H9 (cell line): ENCODE data around the gene METTL22. TPM values are rescaled to one million over a fixed set of nuclear protein-coding genes. Genes with fewer than 3 reads are reported as not detected.

Experiments used
- DNase-seq: peaks from one replicate; pipeline ENCODE4 v3.0.0-alpha.2; 2017
- H2AFZ ChIP-seq: one replicate; pipeline ENCODE4 v1.6.1; 2013; ENCODE audit warnings: mild to moderate bottlenecking, low read length, control low read depth, moderate library complexity
- H2AK5ac ChIP-seq: 2 replicates; pipeline ENCODE4 v1.6.1; 2013; ENCODE audit warnings: low read length, control low read depth, mixed read lengths; ENCODE audit not compliant: insufficient read length
- H2BK120ac ChIP-seq: one replicate; pipeline ENCODE4 v1.6.1; 2013; ENCODE audit warnings: low read depth, mild to moderate bottlenecking, low read length, control low read depth, inconsistent platforms; ENCODE audit not compliant: poor library complexity, severe bottlenecking
- H2BK12ac ChIP-seq: 2 replicates; pipeline ENCODE4 v1.6.1; 2013; ENCODE audit warnings: low read length, control low read depth, mixed read lengths, low read depth; ENCODE audit not compliant: insufficient read length
- H2BK15ac ChIP-seq: 2 replicates; pipeline ENCODE4 v1.6.1; 2013; ENCODE audit warnings: low read depth, low read length, control low read depth
- H2BK20ac ChIP-seq: one replicate; pipeline ENCODE4 v1.6.1; 2013; ENCODE audit warnings: low read depth, mild to moderate bottlenecking, low read length, control low read depth, inconsistent platforms; ENCODE audit not compliant: poor library complexity, severe bottlenecking
- H2BK5ac ChIP-seq: 2 replicates; pipeline ENCODE4 v1.6.1; 2013; ENCODE audit warnings: low read length, control low read depth, mixed read lengths; ENCODE audit not compliant: insufficient read length
- H3K14ac ChIP-seq: 2 replicates; pipeline ENCODE4 v1.6.1; 2013; ENCODE audit warnings: low read length, control low read depth; ENCODE audit not compliant: insufficient read depth
- H3K18ac ChIP-seq: 2 replicates; pipeline ENCODE4 v1.6.1; 2013; ENCODE audit warnings: low read depth, mild to moderate bottlenecking, mixed read lengths, low read length, control low read depth; ENCODE audit not compliant: insufficient read length
- H3K23ac ChIP-seq: 2 replicates; pipeline ENCODE4 v1.6.1; 2013; ENCODE audit warnings: low read length, control low read depth, mixed read lengths, low read depth; ENCODE audit not compliant: insufficient read length
- H3K23me2 ChIP-seq: 2 replicates; pipeline ENCODE4 v1.6.1; 2013; ENCODE audit warnings: low read depth, mild to moderate bottlenecking, mixed read lengths, low read length, control low read depth; ENCODE audit not compliant: insufficient read length, poor library complexity, severe bottlenecking
- H3K27ac ChIP-seq: 2 replicates; pipeline ENCODE4 v1.5.1; 2013; ENCODE audit warnings: low read length, control low read depth, mixed read lengths, low read depth; ENCODE audit not compliant: insufficient read length
- H3K27me3 ChIP-seq: 2 replicates; pipeline ENCODE4 v1.6.1; 2013; ENCODE audit warnings: low read length, control low read depth, inconsistent platforms; ENCODE audit not compliant: insufficient read depth
- H3K4ac ChIP-seq: 2 replicates; pipeline ENCODE4 v1.6.1; 2013; ENCODE audit warnings: low read depth, mild to moderate bottlenecking, control low read depth, inconsistent platforms, low read length, moderate library complexity
- H3K4me1 ChIP-seq: 2 replicates; pipeline ENCODE4 v1.6.1; 2013; ENCODE audit warnings: low read length, control low read depth, inconsistent platforms; ENCODE audit not compliant: insufficient read depth
- H3K4me2 ChIP-seq: 2 replicates; pipeline ENCODE4 v1.6.1; 2013; ENCODE audit warnings: low read length, control low read depth, mixed read lengths; ENCODE audit not compliant: insufficient read length, insufficient read depth
- H3K56ac ChIP-seq: 2 replicates; pipeline ENCODE4 v1.6.1; 2013; ENCODE audit warnings: low read depth, mild to moderate bottlenecking, mixed read lengths, low read length, control low read depth; ENCODE audit not compliant: insufficient read length
- H3K79me1 ChIP-seq: 2 replicates; pipeline ENCODE4 v1.6.1; 2013; ENCODE audit warnings: low read depth, mild to moderate bottlenecking, moderate library complexity, low read length, control low read depth, inconsistent platforms; ENCODE audit not compliant: insufficient read depth, poor library complexity, severe bottlenecking
- H3K79me2 ChIP-seq: 2 replicates; pipeline ENCODE4 v1.6.1; 2013; ENCODE audit warnings: low read length, control low read depth, inconsistent platforms; ENCODE audit not compliant: insufficient read depth
- H3K9ac ChIP-seq: 2 replicates; pipeline ENCODE4 v1.6.1; 2013; ENCODE audit warnings: low read length, control low read depth, mixed read lengths; ENCODE audit not compliant: insufficient read length; ENCODE audit errors: extremely low read depth
- H3K9me3 ChIP-seq: one replicate; pipeline ENCODE4 v1.6.1; 2013; ENCODE audit warnings: low read depth, low read length, inconsistent platforms; ENCODE audit not compliant: control insufficient read depth
- H3T11ph ChIP-seq: one replicate; pipeline ENCODE4 v1.6.1; 2013; ENCODE audit warnings: mild to moderate bottlenecking, low read length, control low read depth, inconsistent platforms
- H4K20me1 ChIP-seq: one replicate; pipeline ENCODE4 v1.6.1; 2013; ENCODE audit not compliant: control insufficient read depth, insufficient read length, insufficient read depth
- H4K5ac ChIP-seq: 2 replicates; pipeline ENCODE4 v1.6.1; 2013; ENCODE audit warnings: low read depth, mild to moderate bottlenecking, mixed read lengths, low read length, control low read depth; ENCODE audit not compliant: insufficient read length
- H4K8ac ChIP-seq: replicated peaks from 2 replicates; pipeline ENCODE4 v1.6.1; 2013; ENCODE audit warnings: low read length, control low read depth, mixed read lengths, low read depth; ENCODE audit not compliant: insufficient read length
- H4K91ac ChIP-seq: 2 replicates; pipeline ENCODE4 v1.6.1; 2013; ENCODE audit warnings: low read depth, mild to moderate bottlenecking, moderate library complexity, mixed read lengths, low read length, control low read depth; ENCODE audit not compliant: insufficient read length
- H3K27ac Mint-ChIP-seq, 3 experiments: 2 replicates in 2 of 3; 3 replicates in 1 of 3; pipeline ENCODE4 v1.8.0; 2020 to 2021; ENCODE audit warnings: mixed read lengths in 3 of 3, mild to moderate bottlenecking in 1 of 3, moderate library complexity in 1 of 3
- H3K27me3 Mint-ChIP-seq: 2 replicates; pipeline ENCODE4 v1.8.0; 2021; ENCODE audit warnings: low read depth, mild to moderate bottlenecking, moderate library complexity, mixed read lengths
- H3K36me3 Mint-ChIP-seq, 3 experiments: 2 replicates in 2 of 3; 3 replicates in 1 of 3; pipeline ENCODE4 v1.8.0; 2020 to 2021; ENCODE audit warnings: low read depth in 3 of 3, mixed read lengths in 3 of 3; ENCODE audit not compliant: insufficient read depth in 1 of 3
- H3K4me1 Mint-ChIP-seq, 2 experiments: 2 replicates each; pipeline ENCODE4 v1.8.0; 2020; ENCODE audit warnings: mixed read lengths in 2 of 2
- H3K4me3 Mint-ChIP-seq, 2 experiments: 2 replicates in 1 of 2; 3 replicates in 1 of 2; pipeline ENCODE4 v1.8.0; 2020 to 2021; ENCODE audit warnings: mild to moderate bottlenecking in 2 of 2, mixed read lengths in 2 of 2, moderate library complexity in 1 of 2
- H3K9me3 Mint-ChIP-seq, 2 experiments: 2 replicates in 1 of 2; 3 replicates in 1 of 2; pipeline ENCODE4 v1.8.0; 2020; ENCODE audit warnings: mild to moderate bottlenecking in 2 of 2, mixed read lengths in 2 of 2, moderate library complexity in 1 of 2
- CTCF ChIP-seq: fragments of 200-600 bp; sonication (generic); conservative IDR thresholded peaks from 3 replicates; pipeline ENCODE4 v1.8.0; 2021; ENCODE audit warnings: antibody characterized with exemption, mild to moderate bottlenecking
- WGBS: extraction: QIAGEN DNeasy Blood & Tissue Kit; methylation state at CpG from one replicate; pipeline ENCODE4 v1.1.7; 2013; ENCODE audit warnings: missing lambda C conversion rate, low lambda C conversion rate, mixed read lengths; ENCODE audit not compliant: insufficient read length; ENCODE audit errors: extremely low coverage; 5-methylcytosine and 5-hydroxymethylcytosine counted together
- total RNA-seq: library from RNA; stranded (reverse); gene quantifications from 2 replicates; pipeline ENCODE4 v1.2.1, GENCODE V29; 2021

METTL22 gene
- total RNA-seq, 1 experiment from 2014 or later = 51.9 TPM

GRCh38 chr16:8600144-8600775, 21.2 kb upstream of the METTL22 start:
- H2BK20ac ChIP-seq = no peak overlapping the region
- H3K9me3 ChIP-seq = no peaks in the 10 kb centered on the region
- Mint-ChIP-seq H3K36me3 (peaks cover 0 to 1% (median 0%) of the 10 kb centered on the region in 3 experiments; a peak in 1 of 7 replicates), H3K9me3 (peaks cover 8 to 11% of the 10 kb centered on the region in 2 experiments), H3K27ac (no peak overlapping the region), H3K27me3 (peaks cover 35% of the 10 kb centered on the region), H3K4me1 (peaks cover 7 to 15% of the 10 kb centered on the region in 2 experiments), H3K4me3 (no peak overlapping the region)
- H3K14ac ChIP-seq = no peak overlapping the region
- H2BK5ac ChIP-seq = no peak overlapping the region
- no peak overlapping the region for H3K23ac ChIP-seq
- no peak overlapping the region for H4K8ac ChIP-seq
- TF ChIP-seq CTCF = no peak
- H2BK120ac ChIP-seq = no peak overlapping the region
- H3T11ph ChIP-seq = no peak overlapping the region
- no peak overlapping the region for H2AK5ac ChIP-seq
- H3K56ac ChIP-seq = no peak overlapping the region
- H3K4me1 ChIP-seq = no peaks in the 10 kb centered on the region
- no peak overlapping the region for H4K91ac ChIP-seq
- H2AFZ ChIP-seq = no peak overlapping the region
- no peak overlapping the region for H4K5ac ChIP-seq
- H3K18ac ChIP-seq = no peak overlapping the region
- H2BK15ac ChIP-seq = no peak overlapping the region
- no peak overlapping the region for H3K27ac ChIP-seq
- H3K4me2 ChIP-seq = no peak overlapping the region
- H3K4ac ChIP-seq = no peak overlapping the region
- no CpG with 5 or more reads among the region's 11 CpGs for WGBS
- no peak overlapping the region for H3K9ac ChIP-seq
- no peak overlapping the region for H2BK12ac ChIP-seq
- H3K27me3 ChIP-seq = no peaks in the 10 kb centered on the region
- H3K23me2 ChIP-seq = no peaks in the 10 kb centered on the region
- no peaks in the 10 kb centered on the region for H4K20me1 ChIP-seq
- no peaks in the 10 kb centered on the region for H3K79me2 ChIP-seq
- no peak for DNase-seq
- no peaks in the 10 kb centered on the region for H3K79me1 ChIP-seq
